H1 (cell line): ENCODE measurements around the gene NRROS. TPM values are rescaled to one million over a fixed set of nuclear protein-coding genes. Genes with fewer than 3 reads are reported as not detected.

ENCODE experiments used
- BCL11A ChIP-seq, 2 experiments: IDR thresholded peaks; one replicate each; pipeline ENCODE4 v1.6.1; 2011; ENCODE audit warnings: low read depth in 2 of 2, low read length in 2 of 2, mild to moderate bottlenecking in 2 of 2
- CTBP2 ChIP-seq: IDR thresholded peaks from 2 replicates; pipeline ENCODE4 v1.7.0; 2011; ENCODE audit warnings: borderline replicate concordance, mild to moderate bottlenecking, moderate library complexity, mixed read lengths, low read length; ENCODE audit not compliant: insufficient read depth, insufficient read length
- CTCF ChIP-seq, 3 experiments: IDR thresholded peaks; 1 replicate in 2 of 3; 2 replicates in 1 of 3; pipeline versions ENCODE4 v1.5.1 to v1.6.1; 2011; ENCODE audit warnings: low read length in 3 of 3, mild to moderate bottlenecking in 3 of 3, inconsistent platforms in 2 of 3, low read depth in 1 of 3, moderate library complexity in 1 of 3; ENCODE audit not compliant: insufficient read depth in 1 of 3; ENCODE audit errors: control extremely low read depth in 1 of 3
- NRF1 ChIP-seq: IDR thresholded peaks from 2 replicates; pipeline ENCODE4 v1.6.1; 2011; ENCODE audit warnings: mild to moderate bottlenecking, low read depth, low read length, improper control_type of control experiment
- RNF2 ChIP-seq: fragments of 200-900, 300-1000 bp; sonication (generic); IDR thresholded peaks from 2 replicates; pipeline ENCODE4 v1.7.1; 2016; ENCODE audit warnings: borderline replicate concordance, low read depth, mild to moderate bottlenecking, antibody characterized with exemption, low read length; ENCODE audit not compliant: poor library complexity, severe bottlenecking; ENCODE audit errors: missing control alignments
- SAP30 ChIP-seq: fragments of 300-600 bp; sonication (generic); IDR thresholded peaks from 2 replicates; pipeline ENCODE4 v1.7.1; 2012; ENCODE audit warnings: low read length, moderate library complexity, mild to moderate bottlenecking, inconsistent platforms; ENCODE audit not compliant: insufficient read depth, insufficient replicate concordance
- SIN3A ChIP-seq, 2 experiments: IDR thresholded peaks in 1 of 2; conservative IDR thresholded peaks in 1 of 2; 2 replicates each; pipeline ENCODE4 v1.6.1; 2011 to 2012; ENCODE audit warnings: low read length in 2 of 2, improper control_type of control experiment in 1 of 2, low read depth in 1 of 2, mild to moderate bottlenecking in 1 of 2
- SP1 ChIP-seq: IDR thresholded peaks from 2 replicates; pipeline ENCODE4 v1.6.1; 2011; ENCODE audit warnings: low read depth, low read length
- polyA plus RNA-seq, 7 experiments: library from polyadenylated mRNA; depleted of rRNA in 3 of 7; stranded (reverse) in 5 of 7; unstranded in 2 of 7; fragments of >200 nt in 5 of 7; fragments of 200-250 nt in 2 of 7; gene quantifications; 1 replicate in 5 of 7; 2 replicates in 1 of 7; 4 replicates in 1 of 7; pipeline versions ENCODE4 v1.2.1 to v1.2.3, GENCODE V29; 2011 to 2013; ENCODE audit warnings: missing spikeins in 2 of 7, mixed read lengths in 2 of 7
- total RNA-seq: library from RNA; stranded (reverse); fragmentation: NEBNext Ultra II Directional; extraction: Animal tissue kit (Norgen Biotek cat#: 25700); gene quantifications from 2 replicates; pipeline ENCODE4 v1.2.1, GENCODE V29; 2021

NRROS gene
- total and polyA plus RNA-seq, 2 of the 8 experiments (the other 6 are each of a cell fraction or from before 2014, with no cell fraction given): 5.3 to 7.3 TPM

GRCh38 chr3:196632046-196632751 lies 7.3 kb upstream of the NRROS start (continued):
- TF ChIP-seq RNF2 (no peak), CTBP2 (no peak), SIN3A (conservative IDR thresholded peaks at IDR 0.05 in 1 of 2, IDR thresholded peaks at IDR 0.05 in 1 of 2; ENCODE audit: low read depth in 1 of 2, low read length in 2 of 2) (0 out of 4 replicates have a peak, but pooled peaks of 1 of the 2 experiments have one; percentile 21), BCL11A (IDR thresholded peaks at IDR 0.05; ENCODE audit: low read depth in 2 of 2, low read length in 2 of 2) (no peak), SP1 (no peak), NRF1 (no peak), SAP30 (no peak), CTCF (IDR thresholded peaks at IDR 0.05; ENCODE audit: control extremely low read depth in 1 of 3, insufficient read depth in 1 of 3, low read depth in 1 of 3, low read length in 3 of 3) (no peak)
